Measurements from ENCODE around the gene MIEN1. TPM values are rescaled to one million over a fixed set of nuclear protein-coding genes. Genes with fewer than 3 reads are reported as not detected.
"Not testable (repeated sequence)": the region's sequence is repeated elsewhere in the genome, so short reads cannot be mapped to it uniquely, and the experiment has no call there.

Gene MIEN1
- total RNA-seq, 1 donor from 2014 or later = 12.6 TPM

GRCh38 chr17:39756380-39757079 lies 26.2 kb upstream of the MIEN1 start:
- DNase-seq (ENCODE audit: low spot score in 2 of 2) = no peak
- FAIRE-seq = no peak

DNA sequence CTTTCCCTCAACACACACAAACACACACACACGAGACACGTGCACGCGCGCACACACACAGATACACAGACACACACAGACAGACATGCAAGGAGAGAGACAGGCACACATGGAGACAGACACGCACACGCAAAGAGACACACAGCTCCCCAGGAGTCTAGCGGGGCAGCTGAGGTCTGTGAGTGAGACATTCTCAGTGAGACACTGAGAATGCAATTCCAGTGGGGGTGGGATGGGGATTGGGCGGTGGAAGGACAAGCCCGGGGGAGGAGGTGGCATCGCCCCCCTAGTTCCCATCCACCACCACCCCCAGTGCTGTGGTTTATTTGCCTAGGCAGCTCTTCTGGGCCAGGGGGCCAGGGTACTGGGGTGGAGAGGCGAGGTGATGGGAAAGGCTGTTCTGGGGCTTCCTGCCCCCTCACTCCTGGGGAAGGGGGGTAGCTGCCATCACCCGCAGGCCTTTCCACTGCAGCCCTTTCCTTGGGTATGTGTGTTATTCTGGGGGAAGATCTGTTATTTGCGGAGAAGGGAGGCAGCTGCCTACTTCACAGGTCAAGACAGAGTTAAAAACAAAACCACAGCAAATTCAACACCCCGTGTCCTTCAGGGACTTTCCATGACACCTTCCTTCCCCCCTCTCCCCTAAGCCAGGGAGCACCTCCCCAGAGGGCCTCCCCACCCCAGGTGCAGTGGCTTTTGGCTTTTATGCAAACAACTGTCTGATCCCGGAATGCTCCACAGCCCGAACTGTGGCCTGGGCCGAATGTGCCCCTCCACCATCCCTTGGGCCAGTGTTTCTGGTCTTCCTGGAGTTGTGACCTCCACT lies 25.4 kb upstream of the MIEN1 start:
- DNase-seq (ENCODE audit: low spot score in 2 of 2) (no peak), FAIRE-seq (no peak)

DNA sequence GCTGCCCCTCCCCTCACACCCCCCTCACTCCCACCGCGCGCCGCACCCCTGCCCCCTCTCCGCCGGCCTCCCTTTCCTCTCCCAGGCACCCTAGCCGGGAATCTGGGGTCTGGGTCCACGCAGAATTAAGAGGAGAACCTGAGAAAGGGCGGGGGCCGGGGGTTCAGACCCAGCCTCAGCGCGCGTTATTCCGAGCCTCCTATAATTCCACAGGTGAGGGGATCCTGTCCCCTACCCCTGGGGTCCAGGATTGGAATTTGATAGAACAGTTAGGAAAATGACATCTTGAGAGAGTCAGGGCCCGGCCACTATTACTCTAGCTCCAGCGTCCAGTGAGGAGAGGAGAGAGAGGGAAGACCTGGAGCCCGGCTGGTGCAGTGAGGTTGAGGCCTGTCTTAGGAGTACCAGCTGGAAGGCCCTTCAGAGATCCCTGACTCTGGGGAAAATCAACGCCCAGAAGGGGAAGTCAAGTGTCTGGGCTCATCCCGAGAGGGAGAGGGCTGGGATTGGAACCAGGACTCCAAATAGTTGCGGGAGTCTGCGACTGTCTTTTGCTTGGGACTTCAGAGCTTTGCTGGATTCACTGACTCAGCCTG lies 24.7 kb upstream of the MIEN1 start:
- DNase-seq (ENCODE audit: low spot score in 2 of 2) = no peak
- FAIRE-seq = no peak

GRCh38 chr17:39754161-39754957 lies 24.0 kb upstream of the MIEN1 start:
- peak; percentile 95 to 97 for DNase-seq (ENCODE audit: low spot score in 2 of 2)
- FAIRE-seq = no peak

DNA sequence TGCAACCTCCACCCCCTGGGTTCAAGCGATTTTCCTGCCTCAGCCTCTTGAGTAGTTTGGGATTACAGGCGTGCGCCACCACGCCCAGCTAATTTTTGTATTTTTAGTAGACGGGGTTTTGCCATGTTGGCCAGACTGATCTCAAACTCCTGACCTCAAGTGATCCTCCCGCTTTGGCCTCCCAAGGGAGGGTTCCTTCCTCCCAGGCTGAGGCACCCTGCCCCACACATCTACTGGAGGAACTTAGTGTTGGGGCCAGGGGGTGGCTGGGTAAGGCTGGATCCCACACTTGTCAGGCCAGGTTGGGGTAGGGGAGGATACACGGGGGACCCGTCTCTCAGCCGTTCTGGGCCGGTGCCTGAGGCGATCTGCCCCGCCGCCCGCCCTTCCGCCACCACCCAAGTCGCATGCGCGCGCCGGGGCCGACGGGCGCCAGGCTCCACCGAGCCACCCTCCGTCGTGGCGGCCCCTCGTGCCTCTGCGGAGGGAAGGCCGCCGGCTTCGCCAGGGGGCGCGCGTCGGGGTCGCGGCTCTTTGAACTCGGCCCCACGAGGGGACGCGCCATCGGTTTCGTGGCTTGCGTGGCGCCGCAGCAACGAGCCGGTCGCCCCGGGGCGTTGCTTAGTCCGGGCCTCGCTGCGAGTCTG lies 23.3 kb upstream of the MIEN1 start:
- FAIRE-seq (no peak), DNase-seq (ENCODE audit: low spot score in 2 of 2) (peak in 1 of 2 donors; percentile 69)

- no peak for FAIRE-seq
- no peak for DNase-seq (ENCODE audit: low spot score in 2 of 2)
These were observed 22.0 kb upstream of the MIEN1 start for GRCh38 chr17:39752241-39752881.

DNA sequence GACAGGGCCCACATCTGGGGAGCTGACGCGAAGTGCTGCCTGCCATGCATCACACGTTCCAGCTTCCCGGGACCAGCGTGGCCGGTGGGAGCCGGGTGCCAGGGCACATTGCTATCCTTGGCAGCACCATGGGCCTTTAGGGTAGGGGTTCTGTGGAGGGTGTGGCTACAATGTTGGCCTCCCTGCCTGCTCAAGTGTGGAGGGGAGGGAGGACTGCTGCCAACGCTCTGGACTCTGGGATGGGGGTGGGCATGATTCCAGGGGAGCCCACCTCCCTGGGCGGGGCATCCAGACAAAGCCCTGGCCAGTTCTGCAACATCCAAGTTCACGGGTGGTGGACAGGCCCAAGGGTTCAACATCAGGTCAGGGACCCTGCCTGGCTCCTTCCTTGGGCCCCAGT lies 21.3 kb upstream of the MIEN1 start:
- FAIRE-seq (no peak), DNase-seq (ENCODE audit: low spot score in 2 of 2) (no peak)

DNA sequence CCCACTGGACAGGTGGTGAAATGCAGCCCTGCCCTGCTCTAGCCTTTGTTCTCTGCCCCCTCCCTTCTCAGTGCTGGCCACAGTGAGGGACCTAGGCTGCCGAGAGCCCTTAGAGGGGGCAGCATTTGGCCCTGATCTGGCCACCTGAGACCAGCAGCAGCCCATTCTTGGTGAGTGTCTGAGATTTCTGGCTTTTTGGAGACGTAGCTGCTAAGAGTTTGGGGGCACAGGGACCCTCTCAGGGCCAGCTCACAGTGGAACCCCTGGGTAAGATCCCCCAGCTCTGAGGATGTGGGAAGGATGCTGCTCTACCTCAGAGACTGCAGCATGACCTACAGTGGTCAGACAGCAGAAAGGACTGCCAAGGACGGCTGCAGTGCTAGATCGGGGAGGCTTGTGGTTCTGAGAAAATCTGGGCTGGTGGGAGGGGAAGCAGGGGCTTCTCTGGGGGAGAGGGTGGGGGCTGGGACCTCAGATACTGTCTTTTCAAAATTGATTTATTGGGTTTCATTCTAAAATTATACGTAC lies 20.7 kb upstream of the MIEN1 start:
- no peak for FAIRE-seq
- no peak for DNase-seq (ENCODE audit: low spot score in 2 of 2)

GRCh38 chr17:39750131-39751015 lies 20.0 kb upstream of the MIEN1 start:
- no peak for DNase-seq (ENCODE audit: low spot score in 2 of 2)
- FAIRE-seq = no peak

GRCh38 chr17:39748444-39749034 lies 18.2 kb upstream of the MIEN1 start:
- DNase-seq (ENCODE audit: low spot score in 2 of 2); FAIRE-seq: not testable (repeated sequence)

DNA sequence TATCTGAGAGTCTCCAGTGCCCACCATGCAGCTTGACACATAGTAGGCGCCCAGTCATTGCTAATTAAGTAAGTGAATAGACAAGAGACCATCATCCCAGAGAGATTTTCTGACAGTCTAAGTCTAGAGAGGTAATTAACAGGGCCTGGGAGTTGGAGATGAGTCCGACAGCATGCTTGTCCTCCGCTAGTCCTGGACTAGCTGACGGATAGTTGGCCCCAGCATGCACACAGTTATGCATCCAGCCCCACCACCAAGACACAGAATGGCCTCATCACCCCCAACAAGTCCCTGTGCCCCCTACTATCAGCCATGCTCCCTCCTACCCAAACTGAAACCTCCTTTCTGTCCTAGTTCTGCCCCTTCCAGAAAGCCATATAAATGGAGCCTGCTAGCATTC lies 17.4 kb upstream of the MIEN1 start:
- no peak for DNase-seq (ENCODE audit: low spot score in 2 of 2)
- FAIRE-seq = no peak

- FAIRE-seq = no peak
- no peak for DNase-seq (ENCODE audit: low spot score in 2 of 2)
These were observed 15.8 kb upstream of the MIEN1 start for GRCh38 chr17:39746145-39746461.

DNA sequence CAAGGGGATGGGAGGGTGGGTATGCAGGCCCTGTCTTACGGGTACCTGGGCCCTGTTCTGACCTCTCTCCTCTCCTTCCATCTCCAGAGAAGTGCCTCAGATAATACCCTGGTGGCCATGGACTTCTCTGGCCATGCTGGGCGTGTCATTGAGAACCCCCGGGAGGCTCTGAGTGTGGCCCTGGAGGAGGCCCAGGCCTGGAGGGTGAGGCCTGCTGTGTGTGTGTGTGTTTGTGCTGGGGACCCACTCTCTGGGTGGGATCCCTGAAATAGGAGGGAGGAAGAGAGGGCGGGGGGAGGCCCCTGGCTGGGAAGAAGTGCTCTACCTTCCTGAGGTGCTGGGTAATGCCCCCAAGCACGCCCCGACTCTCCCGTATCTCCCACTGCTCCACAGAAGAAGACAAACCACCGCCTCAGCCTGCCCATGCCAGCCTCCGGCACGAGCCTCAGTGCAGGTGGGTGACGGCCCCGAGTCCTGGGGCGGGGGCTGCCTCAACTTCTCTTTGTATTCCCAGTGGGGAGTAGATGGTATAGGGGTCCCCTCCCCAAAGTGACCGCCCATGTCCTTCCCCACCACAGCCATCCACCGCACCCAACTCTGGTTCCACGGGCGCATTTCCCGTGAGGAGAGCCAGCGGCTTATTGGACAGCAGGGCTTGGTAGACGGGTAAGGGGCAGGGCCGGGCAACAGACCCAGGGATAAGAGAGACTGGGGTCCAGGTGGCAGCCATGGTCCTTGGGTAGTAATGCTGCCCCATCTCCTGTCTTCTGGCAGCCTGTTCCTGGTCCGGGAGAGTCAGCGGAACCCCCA lies 15.2 kb upstream of the MIEN1 start:
- no peak for FAIRE-seq
- no peak for DNase-seq (ENCODE audit: low spot score in 2 of 2)

GRCh38 chr17:39744836-39745215 lies 14.5 kb upstream of the MIEN1 start:
- DNase-seq (ENCODE audit: low spot score in 2 of 2) (no peak), FAIRE-seq (no peak)

GRCh38 chr17:39744075-39744835 lies 13.9 kb upstream of the MIEN1 start:
- no peak for FAIRE-seq
- DNase-seq (ENCODE audit: low spot score in 2 of 2) = no peak

- FAIRE-seq = no peak
- DNase-seq (ENCODE audit: low spot score in 2 of 2) = no peak
These were observed 12.6 kb upstream of the MIEN1 start for GRCh38 chr17:39742856-39743436.

Measured in frontal cortex (tissue), 4 donors.